Ishikawa (cell line): Measurements from ENCODE around the gene PYCR2.

Experiments
- CEBPB ChIP-seq: IDR thresholded peaks from 2 replicates; pipeline ENCODE4 v1.6.1; 2012
- CREB1 ChIP-seq: IDR thresholded peaks from 2 replicates; pipeline ENCODE4 v1.6.1; 2012; ENCODE audit warnings: low read depth
- NFIC ChIP-seq: IDR thresholded peaks from 2 replicates; pipeline ENCODE4 v1.6.1; 2012
- RAD21 ChIP-seq: IDR thresholded peaks from 2 replicates; pipeline ENCODE4 v1.6.1; 2012; ENCODE audit warnings: low read depth

DNA sequence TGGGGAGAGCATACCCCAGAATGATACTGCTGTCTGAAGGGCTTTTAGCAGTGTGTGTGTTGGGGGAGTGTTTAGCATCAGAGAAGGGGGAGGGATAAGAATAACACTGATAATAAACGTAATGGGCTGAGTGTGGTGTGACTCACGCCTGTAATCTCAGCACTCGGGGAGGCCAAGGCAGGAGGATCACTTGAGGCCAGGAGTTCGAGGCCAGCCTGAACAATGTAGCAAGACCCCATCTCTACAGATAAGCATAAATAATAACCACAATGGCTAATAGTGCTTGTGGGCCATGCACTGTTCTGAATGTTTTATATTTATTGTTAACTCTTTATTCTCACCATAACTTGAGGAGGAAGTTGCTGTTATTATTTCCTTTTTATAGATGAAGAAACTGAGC, 19.5 kb upstream of the PYCR2 start:
- TF ChIP-seq CEBPB (no peak), CREB1 (no peak), RAD21 (no peak), NFIC (no peak)
